Measurements from ENCODE around the gene COL4A1.

COL4A1 gene

GRCh38 chr13:110107568-110108347, 199.2 kb downstream of the COL4A1 start:
- DNase-seq = no peak

GRCh38 chr13:110106726-110107125, 200.2 kb downstream of the COL4A1 start:
- DNase-seq = no peak

- DNase-seq = no peak
Measured at GRCh38 chr13:110105136-110105535, 201.8 kb downstream of the COL4A1 start.

- DNase-seq = no peak
Measured at GRCh38 chr13:110103534-110103933, 203.4 kb downstream of the COL4A1 start.

GRCh38 chr13:110103026-110103425, 203.9 kb downstream of the COL4A1 start:
- no peak for DNase-seq

- DNase-seq = no peak
Measured at GRCh38 chr13:110102053-110102452, 204.9 kb downstream of the COL4A1 start.

- DNase-seq = no peak
Measured at GRCh38 chr13:110099922-110100321, 207.0 kb downstream of the COL4A1 start.
